Measurements from ENCODE around the gene C16orf96. TPM values are rescaled to one million over a fixed set of nuclear protein-coding genes. Genes with fewer than 3 reads are reported as not detected.

The C16orf96 gene
- total and polyA plus RNA-seq, 2 experiments from 2014 or later = 0.37 to 2.2 TPM

- no peak for TF ChIP-seq ZNF331 (CRISPR knock-in tag; IDR thresholded peaks at IDR 0.05; ENCODE audit: low read depth)
- TF ChIP-seq CTCF (conservative IDR thresholded peaks at IDR 0.05; ENCODE audit: low read depth in 2 of 2) = no peak
- no peak for TF ChIP-seq POLR2AphosphoS5 (IDR thresholded peaks at IDR 0.05; ENCODE audit: low read depth)
- no peak for TF ChIP-seq NANOG (IDR thresholded peaks at IDR 0.05; ENCODE audit: borderline replicate concordance)
- no peak for TF ChIP-seq ZNF114 (CRISPR knock-in tag; IDR thresholded peaks at IDR 0.05)
- no peak for TF ChIP-seq REST (IDR thresholded peaks at IDR 0.05; ENCODE audit: unreplicated experiment)
These were observed 85.2 kb downstream of the C16orf96 start (continued) for GRCh38 chr16:4641306-4641687.

- no peak overlapping the region for H3K4me2 ChIP-seq
- H4K20me1 ChIP-seq (replicated peaks; ENCODE audit: insufficient read depth) = peaks cover 4% of the 10 kb centered on the region
- DNase-seq (ENCODE audit: low spot score) = no peak
- no peak for ATAC-seq
- Mint-ChIP-seq H3K9me3 (no peaks in the 10 kb centered on the region), H3K4me3 (no peak overlapping the region), H3K27me3 (ENCODE audit: insufficient read depth, low read depth, poor library complexity) (peaks cover 10% of the 10 kb centered on the region), H3K27ac (0 out of 2 replicates have a peak overlapping the region, but pooled peaks have one; percentile 65), H3K36me3 (ENCODE audit: low read depth) (no peaks in the 10 kb centered on the region; the same call in 2 of the 3 replicates), H3K4me1 (0 out of 3 replicates have a peak, but pooled peaks cover 2% of the 10 kb centered on the region)
- H3F3A ChIP-seq (replicated peaks; ENCODE audit: low read depth) = 0 out of 2 replicates have a peak, but pooled peaks cover 2% of the 10 kb centered on the region
- H3K9me2 ChIP-seq (ENCODE audit: insufficient read depth) = no peaks in the 10 kb centered on the region
- no peak overlapping the region for H3K4me3 ChIP-seq
- no peaks in the 10 kb centered on the region for H3K4me1 ChIP-seq (ENCODE audit: insufficient read depth)
- no peaks in the 10 kb centered on the region for H3K27me3 ChIP-seq (ENCODE audit: insufficient read depth)
- H3K27ac ChIP-seq (ENCODE audit: low read depth) = 0 out of 2 replicates have a peak overlapping the region, but pooled peaks have one; percentile 23
- peaks cover 86% of the 10 kb centered on the region for H3K79me2 ChIP-seq (replicated peaks; ENCODE audit: insufficient read depth)
- H2AFZ ChIP-seq = no peak overlapping the region
- no peaks in the 10 kb centered on the region for H3K36me3 ChIP-seq (ENCODE audit: insufficient read depth)
- no peak for TF ChIP-seq ZNF462 (CRISPR knock-in tag; IDR thresholded peaks at IDR 0.05)
- no peak for TF ChIP-seq ZNF114 (CRISPR knock-in tag; IDR thresholded peaks at IDR 0.05)
- TF ChIP-seq NANOG (IDR thresholded peaks at IDR 0.05; ENCODE audit: borderline replicate concordance) = no peak
- no peak for TF ChIP-seq ETS1 (IDR thresholded peaks at IDR 0.05)
- no peak for TF ChIP-seq EZH2 (IDR thresholded peaks at IDR 0.05; ENCODE audit: low read depth, unreplicated experiment)
- TF ChIP-seq CREB1 (CRISPR knock-in tag; IDR thresholded peaks at IDR 0.05; ENCODE audit: low read depth) = no peak
These were observed 85.8 kb downstream of the C16orf96 start for GRCh38 chr16:4641895-4642294.

Measured in GM23338 (cell line).